ENCODE data around the gene NCAPH2. TPM values are rescaled to one million over a fixed set of nuclear protein-coding genes. Genes with fewer than 3 reads are reported as not detected.

Gene NCAPH2
- total and polyA plus RNA-seq, 2 of the 8 experiments (the other 6 are each of a cell fraction or from before 2014, with no cell fraction given): 62.2 to 81.6 TPM

DNA sequence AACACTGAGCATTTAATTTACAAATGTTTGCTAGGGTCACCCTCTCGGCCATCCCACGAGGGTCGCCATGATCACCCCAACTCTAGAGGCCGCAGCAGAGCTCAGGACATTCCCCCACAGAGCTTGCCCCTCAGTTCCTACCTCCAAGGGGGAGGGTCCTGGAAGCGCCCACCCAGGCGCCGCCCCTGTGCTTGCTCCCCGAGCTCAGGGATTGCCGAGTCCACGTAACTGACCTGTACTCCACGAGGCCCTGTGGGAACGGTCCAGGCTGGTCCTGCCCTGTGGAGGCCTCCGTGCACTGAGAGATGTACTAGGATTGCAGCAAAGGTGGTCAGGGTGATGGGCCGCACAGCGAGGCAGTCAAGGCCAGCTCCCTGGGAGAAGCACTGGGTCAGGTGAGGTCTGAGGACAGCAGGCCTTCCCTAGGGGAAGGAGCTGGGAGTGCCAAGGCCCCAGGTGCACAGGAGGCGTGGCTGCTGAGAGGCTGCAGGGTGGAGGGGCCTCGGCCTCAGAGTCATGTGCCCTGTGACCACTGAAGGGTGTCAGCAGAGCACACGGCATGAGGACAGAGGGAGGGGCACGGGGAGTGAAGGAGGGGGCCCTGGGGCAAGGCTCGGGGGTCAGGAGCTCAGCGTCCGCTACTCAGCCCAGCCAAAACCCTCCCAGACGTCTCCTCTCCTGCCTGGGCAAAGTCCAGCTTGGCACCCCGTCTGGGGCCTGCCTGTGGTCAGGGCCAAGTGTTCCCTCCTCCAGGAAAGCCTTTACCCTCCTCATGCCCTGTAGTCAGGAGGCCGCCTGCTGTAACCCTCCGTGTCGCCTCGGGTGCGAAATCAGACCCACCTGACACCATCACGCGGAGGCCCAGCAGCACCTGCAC lies 23.8 kb upstream of the NCAPH2 start:
- H3K4me1 ChIP-seq (replicated peaks in 1 of 4; ENCODE audit: control insufficient read depth in 3 of 4, insufficient read depth in 4 of 4, low read length in 3 of 4): peaks cover 0 to 5% (median 0%) of the 10 kb centered on the region in 4 experiments; a peak in 4 of 7 replicates
- H4K8ac ChIP-seq (ENCODE audit: extremely low read depth, insufficient read depth, low read length): no peak overlapping the region
- H3K4me3 ChIP-seq (ENCODE audit: extremely low read depth in 1 of 4, insufficient read depth in 2 of 4, low read depth in 3 of 4, low read length in 4 of 4): no peak overlapping the region
- FAIRE-seq (no peak), DNase-seq (ENCODE audit: low read depth in 1 of 2, low spot score in 2 of 2) (no peak)
- ChIA-PET CTCF (ENCODE audit: partially characterized antibody) (interaction anchor here (1.1 to 5.6 kb wide), 6 partner anchors 8 to 212 kb away, joined by 3 to 54 read pairs (median 3); no protein-coding TSS in a partner anchor), POLR2A (ENCODE audit: partially characterized antibody) (interaction anchor here (0.6 to 4.8 kb wide), 14 partner anchors 8 to 55 kb away, joined by 3 to 21 read pairs (median 6); no protein-coding TSS in a partner anchor)
- H3K27me3 ChIP-seq (replicated peaks in 1 of 4; ENCODE audit: control insufficient read depth in 3 of 4, extremely low read depth in 1 of 4, insufficient read depth in 3 of 4, low read length in 3 of 4): peaks cover 1 to 17% (median 13%) of the 10 kb centered on the region in 4 experiments; a peak in 6 of 7 replicates
- no peak overlapping the region for H2BK15ac ChIP-seq (ENCODE audit: low read length)
- no peak overlapping the region for H3K27ac ChIP-seq (ENCODE audit: low read depth, low read length)
- H3K9ac ChIP-seq (replicated peaks in 1 of 4; ENCODE audit: extremely low read depth in 1 of 4, low read depth in 3 of 4, low read length in 3 of 4): no peak overlapping the region
- peaks cover 0 to 3% of the 10 kb centered on the region in 2 experiments for H4K20me1 ChIP-seq (replicated peaks in 1 of 2; ENCODE audit: control insufficient read depth in 1 of 2, insufficient read depth in 2 of 2, low read length in 2 of 2)
- no peaks in the 10 kb centered on the region for H3K79me1 ChIP-seq (ENCODE audit: low read depth, low read length)
- no peak overlapping the region; the same call in 1 of the 2 replicates for H2BK12ac ChIP-seq (ENCODE audit: low read depth, low read length)
- WGBS, 2 experiments (ENCODE audit: extremely low coverage in 1 of 2, insufficient coverage in 1 of 2, insufficient read length in 1 of 2, insufficient replicate concordance in 2 of 2, low coverage in 1 of 2, low lambda C conversion rate in 2 of 2, missing lambda C conversion rate in 1 of 2): 88% methylated on average over 27 of the region's 31 CpGs; no CpG with 5 or more reads in 1 of the 2 experiments
- H3K23me2 ChIP-seq (ENCODE audit: low read depth, low read length): peaks cover 4% of the 10 kb centered on the region; the same call in 1 of the 2 replicates
- no peak overlapping the region for H2AFZ ChIP-seq (ENCODE audit: low read length)
- no peak overlapping the region for H2BK120ac ChIP-seq (replicated peaks; ENCODE audit: low read depth, low read length)
- H4K91ac ChIP-seq (replicated peaks; ENCODE audit: insufficient read length, low read length): peak overlapping the region; percentile 41
- no peaks in the 10 kb centered on the region for H3K79me2 ChIP-seq (ENCODE audit: control insufficient read depth in 1 of 2, insufficient read depth in 2 of 2, low read length in 2 of 2)
- H3K4me2 ChIP-seq (ENCODE audit: insufficient read depth in 1 of 2, low read depth in 2 of 2, low read length in 2 of 2): no peak overlapping the region
- H3K36me3 ChIP-seq (ENCODE audit: control insufficient read depth in 2 of 4, insufficient read depth in 4 of 4, low read length in 3 of 4): 0 out of 8 replicates have a peak, but pooled peaks cover 0 to 2% (median 0%) of the 10 kb centered on the region in 4 experiments
- H4K5ac ChIP-seq (ENCODE audit: insufficient read length, low read depth, low read length): no peak overlapping the region
- H2AK5ac ChIP-seq (ENCODE audit: low read depth, low read length): no peak overlapping the region
- H3K56ac ChIP-seq (replicated peaks; ENCODE audit: insufficient read length, low read depth, low read length): no peak overlapping the region
- H3K23ac ChIP-seq (ENCODE audit: insufficient read length): no peak overlapping the region
- H2BK5ac ChIP-seq (ENCODE audit: low read depth, low read length): 0 out of 2 replicates have a peak overlapping the region, but pooled peaks have one; percentile 4
- no peak overlapping the region for H2BK20ac ChIP-seq (ENCODE audit: low read length)
- no peak overlapping the region for H3K4ac ChIP-seq (replicated peaks; ENCODE audit: insufficient read length, low read depth, low read length)
- no peak overlapping the region; the same call in 1 of the 2 replicates for H3K18ac ChIP-seq (ENCODE audit: extremely low read depth, low read length)
- H3K14ac ChIP-seq (ENCODE audit: insufficient read length): no peak overlapping the region
- no peaks in the 10 kb centered on the region for H3K9me3 ChIP-seq (ENCODE audit: insufficient read depth in 2 of 2, low read depth in 1 of 2, low read length in 1 of 2)
- TF ChIP-seq EGR1 (IDR thresholded peaks at IDR 0.05; ENCODE audit: borderline replicate concordance, low read depth, low read length): no peak
- TF ChIP-seq, protein P1, sequence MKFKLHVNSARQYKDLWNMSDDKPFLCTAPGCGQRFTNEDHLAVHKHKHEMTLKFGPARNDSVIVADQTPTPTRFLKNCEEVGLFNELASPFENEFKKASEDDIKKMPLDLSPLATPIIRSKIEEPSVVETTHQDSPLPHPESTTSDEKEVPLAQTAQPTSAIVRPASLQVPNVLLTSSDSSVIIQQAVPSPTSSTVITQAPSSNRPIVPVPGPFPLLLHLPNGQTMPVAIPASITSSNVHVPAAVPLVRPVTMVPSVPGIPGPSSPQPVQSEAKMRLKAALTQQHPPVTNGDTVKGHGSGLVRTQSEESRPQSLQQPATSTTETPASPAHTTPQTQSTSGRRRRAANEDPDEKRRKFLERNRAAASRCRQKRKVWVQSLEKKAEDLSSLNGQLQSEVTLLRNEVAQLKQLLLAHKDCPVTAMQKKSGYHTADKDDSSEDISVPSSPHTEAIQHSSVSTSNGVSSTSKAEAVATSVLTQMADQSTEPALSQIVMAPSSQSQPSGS (IDR thresholded peaks at IDR 0.05; ENCODE audit: low read length): no peak
- no peak for TF ChIP-seq KDM1A (IDR thresholded peaks at IDR 0.05; ENCODE audit: borderline replicate concordance, low read length)
- no peak for TF ChIP-seq SP1 (IDR thresholded peaks at IDR 0.05; ENCODE audit: low read depth, low read length)
- no peak for TF ChIP-seq GABPA (IDR thresholded peaks at IDR 0.05; ENCODE audit: borderline replicate concordance, insufficient read depth, low read length)
- TF ChIP-seq BCL11A (IDR thresholded peaks at IDR 0.05; ENCODE audit: low read depth in 2 of 2, low read length in 2 of 2): no peak
- TF ChIP-seq TAF7 (optimal IDR thresholded peaks at IDR 0.05; ENCODE audit: borderline replicate concordance, low read depth, low read length): no peak
- TF ChIP-seq BRCA1 (IDR thresholded peaks at IDR 0.05; ENCODE audit: low read depth, low read length): no peak

Measured in H1 (cell line).